Muscle layer of duodenum (tissue), 2 donors: ENCODE data around the gene RTRAF.

Experiments used
- H3K27ac ChIP-seq: one replicate; pipeline ENCODE4 v1.7.0; 2013; ENCODE audit warnings: mild to moderate bottlenecking, low read length
- H3K27me3 ChIP-seq: one replicate; pipeline ENCODE4 v1.7.0; 2013; ENCODE audit warnings: low read depth, mild to moderate bottlenecking, control low read depth, low read length
- H3K36me3 ChIP-seq, 2 donors: one replicate each; pipeline ENCODE4 v1.7.0; 2013; ENCODE audit warnings: low read length in 2 of 2, control low read depth in 1 of 2, mild to moderate bottlenecking in 1 of 2; ENCODE audit not compliant: insufficient read depth in 2 of 2, control insufficient read depth in 1 of 2
- H3K4me1 ChIP-seq, 2 donors: one replicate each; pipeline ENCODE4 v1.7.0; 2013; ENCODE audit warnings: low read length in 2 of 2, mild to moderate bottlenecking in 2 of 2, control low read depth in 1 of 2, moderate library complexity in 1 of 2; ENCODE audit not compliant: insufficient read depth in 2 of 2, control insufficient read depth in 1 of 2
- H3K4me3 ChIP-seq, 2 donors: one replicate each; pipeline ENCODE4 v1.7.0; 2013; ENCODE audit warnings: low read length in 2 of 2, low read depth in 1 of 2, mild to moderate bottlenecking in 1 of 2
- H3K9me3 ChIP-seq, 2 donors: one replicate each; pipeline ENCODE4 v1.7.0; 2013; ENCODE audit warnings: low read length in 2 of 2, control low read depth in 1 of 2, mild to moderate bottlenecking in 1 of 2; ENCODE audit not compliant: control insufficient read depth in 1 of 2
- donor health status: healthy.

The RTRAF gene

DNA sequence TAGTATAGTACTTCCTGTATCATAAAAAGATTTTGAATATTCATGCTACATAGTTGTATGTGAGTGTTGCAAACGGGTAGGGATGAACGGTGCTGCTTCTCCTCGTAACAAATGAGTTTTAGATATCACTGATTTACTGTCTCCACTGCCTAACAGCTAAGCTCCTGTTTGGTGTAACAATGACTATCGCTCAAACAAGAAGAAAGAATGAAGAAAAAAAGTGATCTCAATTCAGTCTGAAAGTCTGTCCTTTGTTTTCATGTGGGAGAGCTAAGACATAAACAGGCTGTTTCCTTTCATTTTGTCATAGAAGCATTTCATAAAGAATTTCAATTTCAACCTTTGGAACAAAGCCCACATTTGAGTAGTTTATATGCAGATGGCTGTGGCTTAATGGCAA is 26.1 kb upstream of the RTRAF start:
- Histone ChIP-seq H3K27me3 (no peaks in the 10 kb centered on the region), H3K27ac (no peak overlapping the region), H3K4me3 (peak overlapping the region; percentile 34 to 41), H3K4me1 (peaks cover 3 to 19% of the 10 kb centered on the region in 2 donors), H3K36me3 (peaks cover 6 to 13% of the 10 kb centered on the region in 2 donors), H3K9me3 (peaks cover 0 to 13% of the 10 kb centered on the region in 2 donors)

DNA sequence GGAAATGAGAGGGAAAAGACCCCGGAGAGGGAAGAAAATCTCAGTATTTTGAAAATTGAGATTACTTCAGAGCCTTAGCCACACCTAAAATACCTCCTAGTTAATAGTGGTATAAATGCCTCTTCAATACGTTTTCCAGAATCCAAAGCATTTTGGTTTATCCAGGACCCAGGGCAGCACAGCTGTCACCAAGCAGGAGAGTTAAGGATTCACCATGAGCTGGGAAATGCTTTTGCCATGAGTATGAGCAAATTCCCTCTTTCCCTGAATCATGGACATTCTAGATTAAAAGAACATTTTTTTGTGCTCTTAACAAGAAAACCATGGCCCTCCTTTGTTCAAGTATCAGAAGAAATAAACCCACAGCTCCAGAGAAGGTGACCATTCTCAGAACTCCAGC is 21.8 kb upstream of the RTRAF start:
- H3K36me3 ChIP-seq, result peaks cover 0 to 7% of the 10 kb centered on the region in 2 donors
- no peak overlapping the region for H3K27ac ChIP-seq
- no peaks in the 10 kb centered on the region for H3K9me3 ChIP-seq
- no peaks in the 10 kb centered on the region for H3K27me3 ChIP-seq
- no peak overlapping the region for H3K4me3 ChIP-seq
- peaks cover 3 to 22% of the 10 kb centered on the region in 2 donors for H3K4me1 ChIP-seq

DNA sequence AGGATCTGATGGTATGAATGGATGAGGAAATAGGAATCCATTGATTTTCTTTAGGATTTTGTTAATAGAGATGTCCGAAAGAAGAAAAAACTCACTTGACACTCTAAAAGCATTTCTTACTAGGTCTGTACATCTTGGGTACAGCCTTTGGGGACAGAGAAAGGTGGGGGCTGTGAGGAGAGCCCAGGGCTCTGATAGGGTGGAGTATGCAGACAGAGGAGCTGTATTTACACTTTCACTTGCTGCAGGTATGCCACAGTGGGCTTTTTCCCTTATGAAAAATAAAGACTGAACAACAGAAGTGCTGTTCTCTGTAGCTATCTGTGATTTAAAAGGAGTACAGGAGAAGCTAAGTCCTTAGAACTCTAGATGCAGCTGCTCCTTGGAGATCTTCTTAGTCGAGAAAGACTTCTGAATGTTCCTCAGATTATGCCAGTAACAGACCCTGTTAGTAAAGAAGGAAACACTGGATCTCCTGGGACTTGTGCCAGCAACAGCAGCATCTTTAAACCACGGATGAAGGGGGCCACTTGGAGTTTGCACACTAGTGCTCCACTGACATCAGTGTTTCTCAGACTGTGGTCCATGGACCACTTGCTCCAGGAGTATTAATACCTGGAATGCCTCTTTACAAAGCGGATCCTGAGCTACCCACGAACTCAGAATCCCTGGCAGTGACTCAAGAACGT is 19.4 kb upstream of the RTRAF start:
- Histone ChIP-seq H3K27ac (no peak overlapping the region), H3K4me1 (peaks cover 0 to 7% of the 10 kb centered on the region in 2 donors), H3K4me3 (no peak overlapping the region), H3K9me3 (no peaks in the 10 kb centered on the region), H3K36me3 (peaks cover 0 to 7% of the 10 kb centered on the region in 2 donors), H3K27me3 (no peaks in the 10 kb centered on the region)

DNA sequence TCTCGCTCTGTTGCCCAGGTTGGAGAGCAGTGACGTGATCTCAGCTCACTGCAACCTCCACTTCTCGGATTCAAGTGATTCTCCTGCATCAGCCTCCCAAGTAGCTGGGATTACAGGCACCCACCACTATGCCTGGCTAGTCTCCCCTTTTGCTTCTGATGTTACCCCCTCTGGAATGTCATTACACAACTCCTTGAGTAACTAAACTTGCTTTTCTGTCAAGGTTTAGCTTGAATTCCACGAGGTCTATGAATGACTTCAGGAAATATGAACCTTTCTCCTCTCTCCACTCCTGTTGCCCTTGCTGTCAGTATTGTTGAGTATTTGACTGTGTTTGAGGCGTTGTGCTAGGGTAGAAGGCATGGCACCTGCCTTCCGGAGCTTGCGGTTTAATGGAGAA is 16.8 kb upstream of the RTRAF start:
- no peaks in the 10 kb centered on the region for H3K9me3 ChIP-seq
- H3K27me3 ChIP-seq, result no peaks in the 10 kb centered on the region
- no peak overlapping the region for H3K4me3 ChIP-seq
- no peak overlapping the region for H3K27ac ChIP-seq
- H3K36me3 ChIP-seq, result peaks cover 0 to 7% of the 10 kb centered on the region in 2 donors
- H3K4me1 ChIP-seq, result peaks cover 0 to 7% of the 10 kb centered on the region in 2 donors

DNA sequence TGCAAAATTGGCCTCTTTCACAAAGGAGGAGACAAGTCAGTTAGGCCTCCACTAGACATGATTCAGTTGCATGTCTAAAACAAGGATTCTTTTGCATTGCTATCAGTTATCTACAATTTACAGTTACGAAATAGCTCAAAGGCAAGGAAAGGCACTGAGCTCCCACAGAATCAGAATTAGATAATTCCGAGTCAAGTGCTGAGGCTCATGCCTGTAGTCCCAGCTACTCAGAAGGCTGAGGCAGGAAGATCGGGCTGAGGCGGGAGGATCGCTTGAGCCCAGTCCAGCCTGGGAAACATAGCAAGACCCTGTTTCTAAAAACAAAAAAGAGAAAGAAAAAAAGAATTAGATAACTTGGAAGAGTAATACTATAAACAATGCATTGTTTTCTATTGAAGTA is 12.3 kb upstream of the RTRAF start:
- no peak overlapping the region for H3K4me3 ChIP-seq
- peaks cover 0 to 8% of the 10 kb centered on the region in 2 donors for H3K4me1 ChIP-seq
- no peak overlapping the region for H3K27ac ChIP-seq
- H3K9me3 ChIP-seq, result no peaks in the 10 kb centered on the region
- no peaks in the 10 kb centered on the region for H3K27me3 ChIP-seq
- H3K36me3 ChIP-seq, result no peaks in the 10 kb centered on the region

DNA sequence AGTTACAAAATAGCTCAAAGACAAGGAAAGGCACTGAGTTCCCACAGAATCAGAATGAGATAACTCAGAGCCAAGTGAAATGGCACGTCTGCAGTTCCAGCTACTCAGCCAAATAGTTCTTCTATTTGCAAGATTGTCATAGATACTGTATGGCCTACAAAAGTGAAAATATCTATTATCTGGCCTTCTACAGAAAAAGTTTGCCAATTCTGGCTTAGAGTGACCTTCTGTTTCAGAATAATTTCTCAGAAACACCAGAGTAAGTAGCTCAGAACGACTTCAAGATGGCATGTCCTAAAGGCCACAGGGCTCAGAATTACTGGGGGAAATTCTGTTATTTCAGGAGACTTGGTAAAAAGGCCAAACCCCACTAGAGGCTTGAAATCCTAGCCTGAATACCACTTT is 10.7 kb upstream of the RTRAF start:
- H3K4me1 ChIP-seq, result peaks cover 0 to 8% of the 10 kb centered on the region in 2 donors
- H3K27ac ChIP-seq, result no peak overlapping the region

DNA sequence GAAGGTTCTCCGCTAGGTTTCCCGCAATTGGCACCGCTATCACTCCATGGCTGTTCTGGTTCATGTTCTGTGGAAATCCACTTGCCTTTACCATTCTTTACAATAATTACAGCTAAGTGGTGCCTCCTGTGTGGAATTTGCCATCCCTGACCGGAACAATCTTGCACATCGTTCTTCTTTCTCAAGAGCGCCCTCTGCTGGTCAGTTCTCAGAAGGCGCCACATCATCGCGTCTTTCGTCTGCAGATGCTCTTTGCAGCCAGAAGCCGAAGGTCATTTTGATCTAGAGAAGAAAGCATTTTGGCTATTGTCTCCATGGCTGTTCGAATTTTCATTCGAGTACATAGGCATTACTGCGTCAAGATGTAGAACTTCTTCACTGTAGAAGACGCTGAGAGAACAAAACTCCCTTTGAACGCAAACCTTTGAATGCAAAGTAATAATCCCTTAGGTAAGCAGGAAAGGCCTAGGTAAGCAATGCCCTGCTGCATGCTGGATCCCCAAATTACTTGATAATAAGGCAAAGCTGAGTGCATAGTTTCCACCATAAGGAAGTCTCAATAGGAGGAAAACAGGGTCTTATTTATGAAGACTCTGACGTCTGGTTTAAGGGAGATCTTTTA is 10.1 kb upstream of the RTRAF start:
- Histone ChIP-seq H3K9me3 (no peaks in the 10 kb centered on the region), H3K36me3 (no peaks in the 10 kb centered on the region), H3K4me1 (peaks cover 0 to 8% of the 10 kb centered on the region in 2 donors), H3K4me3 (no peak overlapping the region), H3K27ac (no peak overlapping the region), H3K27me3 (no peaks in the 10 kb centered on the region)

More for the DNA sequence above, 10.7 kb upstream of the RTRAF start:
- H3K36me3 ChIP-seq, result no peaks in the 10 kb centered on the region
- H3K9me3 ChIP-seq, result no peaks in the 10 kb centered on the region
- no peaks in the 10 kb centered on the region for H3K27me3 ChIP-seq
- H3K4me3 ChIP-seq, result no peak overlapping the region

DNA sequence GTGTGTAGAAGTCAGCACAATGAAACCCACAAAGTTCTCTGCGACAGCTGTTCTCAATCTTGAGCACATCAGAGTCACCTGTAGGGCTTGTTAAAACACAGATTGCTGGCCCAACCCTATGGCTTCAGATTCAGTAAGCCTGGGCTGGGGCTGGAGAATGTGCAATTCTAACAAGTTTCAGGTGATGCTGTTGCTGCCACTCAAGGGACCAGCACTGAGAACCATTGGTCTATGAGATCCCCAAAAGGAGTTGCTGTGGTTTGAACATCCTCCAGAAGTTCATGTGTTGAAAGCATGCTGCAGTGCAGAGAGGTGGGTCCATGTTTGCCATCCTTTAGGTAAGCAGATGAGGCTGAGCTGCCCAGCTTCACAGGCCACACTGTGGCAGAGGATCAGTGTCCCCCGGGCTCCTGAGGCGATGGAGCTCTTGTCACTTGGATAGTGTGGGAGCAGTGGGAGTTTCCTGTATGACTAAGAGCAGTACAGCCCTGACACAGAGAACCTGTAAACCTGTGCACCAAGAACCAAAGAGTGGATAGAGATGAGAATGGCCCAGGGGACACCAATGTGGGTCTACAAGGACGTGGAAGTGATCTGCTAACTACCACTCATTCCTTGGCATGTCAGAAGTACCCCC is 8.0 kb upstream of the RTRAF start:
- Histone ChIP-seq H3K27ac (no peak overlapping the region), H3K36me3 (no peaks in the 10 kb centered on the region), H3K4me1 (peaks cover 0 to 8% of the 10 kb centered on the region in 2 donors), H3K27me3 (no peaks in the 10 kb centered on the region), H3K9me3 (no peaks in the 10 kb centered on the region), H3K4me3 (no peak overlapping the region)

DNA sequence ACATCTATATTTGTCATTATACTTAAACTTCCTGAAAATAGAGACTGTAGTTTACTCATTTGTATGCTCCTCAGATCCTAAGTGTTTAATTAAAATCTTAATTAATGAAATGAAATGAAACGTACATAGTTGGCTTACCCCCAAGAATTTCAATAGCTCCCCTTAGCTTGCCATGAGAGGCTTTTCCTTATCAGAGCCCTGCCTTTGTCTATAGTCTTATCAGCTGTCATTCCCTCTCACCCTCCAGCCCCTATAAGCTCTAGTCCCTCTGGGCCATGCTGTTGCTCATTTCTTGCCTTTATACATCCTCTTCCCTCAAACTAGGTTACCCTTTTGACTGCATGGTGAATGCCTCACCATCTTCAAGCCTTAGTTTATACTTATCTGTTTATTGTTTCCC is 1.1 kb upstream of the RTRAF start:
- H3K27me3 ChIP-seq, result no peaks in the 10 kb centered on the region
- H3K9me3 ChIP-seq, result no peaks in the 10 kb centered on the region
- peaks cover 9 to 19% of the 10 kb centered on the region in 2 donors for H3K4me1 ChIP-seq
- no peak overlapping the region for H3K4me3 ChIP-seq
- H3K36me3 ChIP-seq, result peaks cover 0 to 5% of the 10 kb centered on the region in 2 donors
- peak overlapping the region; percentile 92 for H3K27ac ChIP-seq

DNA sequence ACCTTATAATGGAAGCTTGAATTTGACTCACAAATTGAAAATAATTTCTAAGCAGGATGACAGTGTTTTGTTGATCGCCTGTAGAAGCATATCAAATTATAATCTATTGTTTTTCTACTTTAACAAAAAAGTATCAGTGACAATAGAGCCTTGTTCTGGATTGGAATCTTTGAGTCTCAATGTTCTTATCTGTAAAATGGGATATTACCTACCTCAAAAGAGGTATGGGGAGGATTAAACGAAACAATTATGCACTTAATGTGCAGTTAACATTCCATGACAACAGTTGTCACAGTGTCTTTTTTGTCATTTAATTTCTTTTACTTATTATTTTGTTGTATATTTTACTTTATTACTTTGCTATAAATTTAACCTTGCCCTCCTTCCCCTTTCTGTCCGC is 1.1 kb downstream of the RTRAF start:
- H3K36me3 ChIP-seq, result peaks cover 19 to 24% of the 10 kb centered on the region in 2 donors
- no peaks in the 10 kb centered on the region for H3K27me3 ChIP-seq
- H3K27ac ChIP-seq, result peak overlapping the region; percentile 88
- H3K4me1 ChIP-seq, result peaks cover 9 to 19% of the 10 kb centered on the region in 2 donors
- peak overlapping the region; percentile 90 to 99 for H3K4me3 ChIP-seq
- H3K9me3 ChIP-seq, result no peaks in the 10 kb centered on the region

DNA sequence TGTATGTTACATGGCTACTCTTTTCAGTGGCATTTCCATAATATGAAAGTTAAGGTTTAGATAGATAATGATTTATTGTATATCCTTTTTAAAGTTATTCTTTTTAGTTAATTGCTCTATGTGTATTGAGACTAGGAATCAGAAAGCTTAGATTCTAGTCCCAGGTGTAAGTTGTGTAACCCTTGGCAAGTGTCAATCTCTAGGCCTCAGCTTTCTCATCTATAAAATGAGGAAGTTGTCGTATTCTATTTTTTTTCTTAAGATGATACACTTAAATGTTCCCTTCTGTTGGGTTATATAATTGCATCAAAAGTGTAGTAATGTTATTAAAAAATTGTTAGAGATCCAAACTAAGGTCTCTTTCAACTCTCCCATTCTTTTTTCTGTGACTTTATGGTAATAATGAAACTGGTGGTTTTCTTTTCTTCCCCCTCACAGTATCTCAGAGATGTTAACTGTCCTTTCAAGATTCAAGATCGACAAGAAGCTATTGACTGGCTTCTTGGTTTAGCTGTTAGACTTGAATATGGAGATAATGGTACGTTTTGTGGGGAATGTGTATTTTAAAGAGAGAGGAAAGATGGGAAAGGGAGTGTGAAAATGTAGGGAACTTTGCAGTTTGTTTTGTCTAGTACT is 4.1 kb downstream of the RTRAF start:
- no peak overlapping the region for H3K27ac ChIP-seq
- no peaks in the 10 kb centered on the region for H3K9me3 ChIP-seq
- no peak overlapping the region for H3K4me3 ChIP-seq
- peaks cover 20 to 26% of the 10 kb centered on the region in 2 donors for H3K36me3 ChIP-seq
- no peaks in the 10 kb centered on the region for H3K27me3 ChIP-seq
- peaks cover 9 to 19% of the 10 kb centered on the region in 2 donors for H3K4me1 ChIP-seq
